Fibroblast of skin of back (primary cell): ENCODE results near the gene GYG1.

Experiments
- DNase-seq: peaks from one replicate; pipeline ENCODE4 v3.0.0-alpha.2; 2013

Gene GYG1

GRCh38 chr3:149018247-149018646 is 26.9 kb downstream of the GYG1 start:
- DNase-seq = peak; percentile 34

GRCh38 chr3:149019580-149019979 is 28.2 kb downstream of the GYG1 start:
- no peak for DNase-seq

GRCh38 chr3:149020196-149020838 is 29.0 kb downstream of the GYG1 start:
- peak; percentile 13 for DNase-seq

- no peak for DNase-seq
Observed at GRCh38 chr3:149020839-149021252, 29.5 kb downstream of the GYG1 start.

- DNase-seq = no peak
Observed at GRCh38 chr3:149021830-149022229, 30.5 kb downstream of the GYG1 start.

GRCh38 chr3:149023951-149024350 is 32.6 kb downstream of the GYG1 start:
- peak; percentile 17 for DNase-seq

- peak; percentile 23 for DNase-seq
Observed at GRCh38 chr3:149026718-149027117, 35.4 kb downstream of the GYG1 start.

- DNase-seq = no peak
Observed at GRCh38 chr3:149031096-149031495, 39.8 kb downstream of the GYG1 start.

GRCh38 chr3:149037684-149038083 is 46.3 kb downstream of the GYG1 start:
- no peak for DNase-seq

GRCh38 chr3:149038322-149038721 is 47.0 kb downstream of the GYG1 start:
- no peak for DNase-seq

GRCh38 chr3:149042789-149043386 is 51.5 kb downstream of the GYG1 start:
- peak; percentile 76 for DNase-seq

- no peak for DNase-seq
Observed at GRCh38 chr3:149044339-149045083, 53.2 kb downstream of the GYG1 start.

GRCh38 chr3:149055575-149055974 is 64.2 kb downstream of the GYG1 start:
- DNase-seq = no peak

GRCh38 chr3:149058198-149058597 is 66.9 kb downstream of the GYG1 start:
- no peak for DNase-seq

GRCh38 chr3:149058602-149059001 is 67.3 kb downstream of the GYG1 start:
- no peak for DNase-seq

GRCh38 chr3:149061776-149062175 is 70.4 kb downstream of the GYG1 start:
- no peak for DNase-seq

GRCh38 chr3:149067883-149068282 is 76.5 kb downstream of the GYG1 start:
- DNase-seq = no peak
